GM19023 (cell line): ENCODE data around the gene FAM8A1.

Source experiments
- ATAC-seq: cut with Tn5 transposase; IDR thresholded peaks from one replicate; pipeline ENCODE4 v1.9.1; 2021; ENCODE audit warnings: mild to moderate bottlenecking, moderate library complexity; ENCODE audit not compliant: unreplicated experiment

The FAM8A1 gene

GRCh38 chr6:17600527-17601385 lies 654 bp downstream of the FAM8A1 start:
- peak; percentile 52 for ATAC-seq

GRCh38 chr6:17601386-17601703 lies 1.2 kb downstream of the FAM8A1 start:
- no peak for ATAC-seq

GRCh38 chr6:17602888-17603287 lies 2.8 kb downstream of the FAM8A1 start:
- ATAC-seq = no peak

GRCh38 chr6:17606606-17607005 lies 6.5 kb downstream of the FAM8A1 start:
- no peak for ATAC-seq

GRCh38 chr6:17610835-17611234 lies 10.7 kb downstream of the FAM8A1 start:
- ATAC-seq = no peak

GRCh38 chr6:17612048-17612447 lies 11.9 kb downstream of the FAM8A1 start:
- ATAC-seq = no peak

GRCh38 chr6:17615794-17616193 lies 15.7 kb downstream of the FAM8A1 start:
- no peak for ATAC-seq

- peak; percentile 82 for ATAC-seq
Observed at GRCh38 chr6:17621003-17621402, 20.9 kb downstream of the FAM8A1 start.

- ATAC-seq = no peak
Observed at GRCh38 chr6:17622144-17622543, 22.0 kb downstream of the FAM8A1 start.

- no peak for ATAC-seq
Observed at GRCh38 chr6:17624396-17624795, 24.3 kb downstream of the FAM8A1 start.

- peak; percentile 63 for ATAC-seq
Observed at GRCh38 chr6:17628873-17629272, 28.8 kb downstream of the FAM8A1 start.

GRCh38 chr6:17629824-17630510 lies 29.9 kb downstream of the FAM8A1 start:
- no peak for ATAC-seq

GRCh38 chr6:17630511-17631073 lies 30.5 kb downstream of the FAM8A1 start:
- ATAC-seq = no peak

- no peak for ATAC-seq
Observed at GRCh38 chr6:17632934-17633333, 32.8 kb downstream of the FAM8A1 start.

- ATAC-seq = no peak
Observed at GRCh38 chr6:17633465-17634188, 33.5 kb downstream of the FAM8A1 start.

- ATAC-seq = no peak
Observed at GRCh38 chr6:17635568-17635967, 35.5 kb downstream of the FAM8A1 start.

GRCh38 chr6:17638212-17638715 lies 38.2 kb downstream of the FAM8A1 start:
- no peak for ATAC-seq

- ATAC-seq = no peak
Observed at GRCh38 chr6:17640477-17640917, 40.4 kb downstream of the FAM8A1 start.

- ATAC-seq = no peak
Observed at GRCh38 chr6:17648745-17649144, 48.6 kb downstream of the FAM8A1 start.

- ATAC-seq = no peak
Observed at GRCh38 chr6:17650656-17651309, 50.7 kb downstream of the FAM8A1 start.
